HepG2 (cell line): ENCODE results near the gene GDF11. TPM values are rescaled to one million over a fixed set of nuclear protein-coding genes. Genes with fewer than 3 reads are reported as not detected.

Experiments used
- ATAC-seq: fragments of 200-7000 bp; cut with Tn5 transposase; 3 replicates; pipeline ENCODE4 v1.9.1; 2020; ENCODE audit warnings: mild to moderate bottlenecking, moderate library complexity
- BruUV-seq: library from RNA; stranded (reverse); fragments of 400-500 nt; replicated peaks from 2 replicates; lab custom pipeline; 2021; lab: Mats Ljungman, UMichigan
- CTCF ChIA-PET: fragments of 300-600 bp; formaldehyde crosslinking; extraction: SDS; loops from one replicate; lab custom pipeline; 2021; ENCODE audit warnings: low total read pairs, inconsistent platforms, low intra/inter-chr PET ratio; lab: Yijun Ruan, JAX
- POLR2A ChIA-PET: fragments of 350-600 bp; sonication (Branson Sonifier 250); formaldehyde crosslinking; loops from one replicate; lab custom pipeline; 2020; ENCODE audit warnings: antibody characterized with exemption, inconsistent platforms; lab: Yijun Ruan, JAX
- DNase-seq: peaks from one replicate; pipeline ENCODE4 v3.0.0-alpha.2; 2015; ENCODE audit warnings: low spot score
- FAIRE-seq: peaks from 3 replicates; lab custom pipeline; 2011; peaks lifted over from hg19 to GRCh38; lab: Jason Lieb, UNC
- H2AFZ ChIP-seq: one replicate; pipeline ENCODE4 v1.6.1; 2011; ENCODE audit warnings: low read length, inconsistent platforms
- H3K27ac ChIP-seq: fragments of 300-600 bp; 3 replicates; pipeline ENCODE4 v1.8.0; 2011; ENCODE audit warnings: mixed run types, mild to moderate bottlenecking, mixed read lengths, low read length, inconsistent platforms; ENCODE audit not compliant: insufficient read depth; ENCODE audit errors: extremely low read length
- H3K27me3 ChIP-seq, 2 experiments: fragments of 200-600 bp in 1 of 2; 2 replicates in 1 of 2; 3 replicates in 1 of 2; pipeline versions ENCODE4 v1.6.0 to v1.8.0; 2011; ENCODE audit warnings: low read length in 2 of 2, mild to moderate bottlenecking in 2 of 2, moderate library complexity in 2 of 2, inconsistent platforms in 1 of 2; ENCODE audit not compliant: insufficient read depth in 2 of 2, control insufficient read depth in 1 of 2
- H3K36me3 ChIP-seq, 2 experiments: fragments of 200-600 bp in 1 of 2; replicated peaks in 1 of 2; 2 replicates in 1 of 2; 3 replicates in 1 of 2; pipeline versions ENCODE4 v1.5.1 to v1.8.0; 2011; ENCODE audit warnings: low read length in 2 of 2, inconsistent platforms in 1 of 2; ENCODE audit not compliant: insufficient read depth in 2 of 2, control insufficient read depth in 1 of 2
- H3K4me1 ChIP-seq: 2 replicates; pipeline ENCODE4 v1.5.1; 2012; ENCODE audit warnings: low read length, inconsistent platforms; ENCODE audit not compliant: insufficient read depth
- H3K4me2 ChIP-seq: 2 replicates; pipeline ENCODE4 v1.6.0; 2011; ENCODE audit warnings: low read depth, low read length, inconsistent platforms
- H3K4me3 ChIP-seq, 3 experiments: fragments of 200-600 bp in 1 of 3; sonication (generic), shearing (Covaris generic) in 1 of 3; replicated peaks in 1 of 3; 2 replicates each; pipeline ENCODE4 v1.5.1; 2011 to 2016; ENCODE audit warnings: low read length in 3 of 3, inconsistent platforms in 2 of 3, low read depth in 2 of 3, mild to moderate bottlenecking in 2 of 3, control low read depth in 1 of 3, mixed read lengths in 1 of 3; ENCODE audit not compliant: insufficient read depth in 1 of 3
- H3K79me2 ChIP-seq: one replicate; pipeline ENCODE4 v1.6.1; 2011; ENCODE audit warnings: low read length, inconsistent platforms; ENCODE audit not compliant: insufficient read depth
- H3K9ac ChIP-seq: 2 replicates; pipeline ENCODE4 v1.6.0; 2011; ENCODE audit warnings: mild to moderate bottlenecking, low read depth, low read length, inconsistent platforms; ENCODE audit not compliant: insufficient read depth
- H3K9me3 ChIP-seq: 2 replicates; pipeline ENCODE4 v1.5.1; 2012; ENCODE audit warnings: mild to moderate bottlenecking, low read length
- H4K20me1 ChIP-seq: 2 replicates; pipeline ENCODE4 v1.6.0; 2011; ENCODE audit warnings: inconsistent platforms, mild to moderate bottlenecking, low read length, moderate library complexity; ENCODE audit not compliant: insufficient read depth
- CTCF ChIP-seq: sonication (generic); formaldehyde crosslinking; IDR thresholded peaks from 2 replicates; pipeline ENCODE4 v1.5.0; 2020; ENCODE audit warnings: mild to moderate bottlenecking, missing genetic modification reagents, moderate library complexity
- HNRNPK ChIP-seq: fragments of 200-400 bp; formaldehyde crosslinking; IDR thresholded peaks from 2 replicates; pipeline ENCODE4 v1.6.1; 2018; ENCODE audit warnings: low read length, low read depth, moderate library complexity, mild to moderate bottlenecking; ENCODE audit not compliant: poor library complexity, severe bottlenecking
- LCORL ChIP-seq, 2 experiments: fragments of 450-650 bp in 1 of 2; sonication (generic) in 1 of 2; formaldehyde crosslinking in 1 of 2; IDR thresholded peaks; 2 replicates each; pipeline versions ENCODE4 v1.5.0 to v1.6.1; 2017 to 2020; ENCODE audit warnings: antibody characterized with exemption in 1 of 2, missing genetic modification reagents in 1 of 2
- MAZ ChIP-seq, 2 experiments: sonication (generic) in 1 of 2; formaldehyde crosslinking in 1 of 2; IDR thresholded peaks; 2 replicates each; pipeline versions ENCODE4 v1.5.0 to v1.6.1; 2012 to 2020; ENCODE audit warnings: low read depth in 2 of 2, mild to moderate bottlenecking in 2 of 2, borderline replicate concordance in 1 of 2, improper control_type of control experiment in 1 of 2, low read length in 1 of 2, missing genetic modification reagents in 1 of 2, moderate library complexity in 1 of 2
- PATZ1 ChIP-seq: sonication (generic); formaldehyde crosslinking; IDR thresholded peaks from 2 replicates; pipeline ENCODE4 v1.4.0; 2020; ENCODE audit warnings: missing genetic modification reagents
- PREB ChIP-seq: sonication (generic); formaldehyde crosslinking; IDR thresholded peaks from 2 replicates; pipeline ENCODE4 v1.4.0; 2020; ENCODE audit warnings: missing genetic modification reagents
- REL ChIP-seq: sonication (generic); formaldehyde crosslinking; conservative IDR thresholded peaks from 2 replicates; pipeline ENCODE4 v1.8.0; 2022; ENCODE audit warnings: mild to moderate bottlenecking, missing genetic modification reagents, moderate library complexity
- THYN1 ChIP-seq: sonication (generic); formaldehyde crosslinking; IDR thresholded peaks from 2 replicates; pipeline ENCODE4 v1.8.1; 2023; ENCODE audit warnings: low read depth, mild to moderate bottlenecking, moderate library complexity, missing genetic modification reagents, borderline replicate concordance
- WIZ ChIP-seq: sonication (generic); formaldehyde crosslinking; IDR thresholded peaks from 2 replicates; pipeline ENCODE4 v1.5.1; 2020; ENCODE audit warnings: mild to moderate bottlenecking, missing genetic modification reagents
- ZFP91 ChIP-seq: sonication (generic); formaldehyde crosslinking; IDR thresholded peaks from 2 replicates; pipeline ENCODE4 v1.9.0; 2022; ENCODE audit warnings: missing genetic modification reagents, mild to moderate bottlenecking, borderline replicate concordance
- ZNF253 ChIP-seq: sonication (generic); formaldehyde crosslinking; IDR thresholded peaks from 2 replicates; pipeline ENCODE4 v1.8.0; 2022; ENCODE audit warnings: mild to moderate bottlenecking, missing genetic modification reagents, borderline replicate concordance
- ZNF776 ChIP-seq: sonication (generic); formaldehyde crosslinking; IDR thresholded peaks from 2 replicates; pipeline ENCODE4 v1.4.0; 2020; ENCODE audit warnings: mild to moderate bottlenecking, missing genetic modification reagents
- WGBS: methylation state at CpG from one replicate; pipeline ENCODE4 v1.1.6; 2017; ENCODE audit warnings: low lambda C conversion rate; 5-methylcytosine and 5-hydroxymethylcytosine counted together
- in situ Hi-C: cut with HindIII; loops from 2 replicates; pipeline ENCODE4 v1.10.0; 2017; ENCODE audit warnings: low pct_unique_long_range_greater_than_20kb; ENCODE audit not compliant: extremely low pct_ligation_motif_present
- intact Hi-C: fragments of 100-400 bp; cut with micrococcal nuclease; formaldehyde crosslinking; loops from one replicate; pipeline ENCODE4 v1.10.0; 2022; ENCODE audit not compliant: unreplicated experiment
- polyA plus RNA-seq, 8 experiments: library from polyadenylated mRNA; depleted of rRNA in 3 of 8; stranded (reverse) in 7 of 8; unstranded in 1 of 8; fragments of >200 nt; fragmentation: Illumina TruSeq in 4 of 8; extraction: Trizol in 4 of 8; gene quantifications; 2 replicates each; pipeline versions ENCODE4 v1.2.1 to v1.2.3, GENCODE V29; 2011 to 2016; ENCODE audit warnings: low read depth in 4 of 8, missing spikeins in 1 of 8, mixed read lengths in 1 of 8; ENCODE audit not compliant: insufficient read depth in 1 of 8
- total RNA-seq, 5 experiments: library from RNA; depleted of rRNA; stranded (reverse); fragments of >200 nt; fragmentation: Illumina TruSeq; extraction: Trizol; gene quantifications; 2 replicates each; pipeline ENCODE4 v1.2.3, GENCODE V29; 2016; ENCODE audit warnings: low read depth in 1 of 5

GDF11 gene
- total and polyA plus RNA-seq, 2 of the 13 experiments (the other 11 are each of a cell fraction or from before 2014, with no cell fraction given), result 0.63 to 1.5 TPM

- TF ChIP-seq LCORL (IDR thresholded peaks at IDR 0.05) (no peak), LCORL (CRISPR knock-in tag; IDR thresholded peaks at IDR 0.05) (no peak), THYN1 (CRISPR knock-in tag) (no peak), PREB (no peak), ZNF776 (CRISPR knock-in tag) (no peak), REL (no peak)
Measured at GRCh38 chr12:55744340-55745030, 1.6 kb downstream of the GDF11 start (continued).

- ATAC-seq (peak; percentile 55), DNase-seq (peak; percentile 36), FAIRE-seq (no peak)
- Histone ChIP-seq H3K4me3 (peak overlapping the region in 2 of 3 experiments; percentile 15 to 57; a peak in 2 of 6 replicates), H3K4me1 (peaks cover 39% of the 10 kb centered on the region), H4K20me1 (no peaks in the 10 kb centered on the region), H3K36me3 (no peaks in the 10 kb centered on the region), H3K27ac (no peak overlapping the region), H3K9ac (no peak overlapping the region), H2AFZ (no peak overlapping the region), H3K27me3 (peaks cover 0 to 12% of the 10 kb centered on the region in 2 experiments; a peak in 2 of 5 replicates), H3K79me2 (no peaks in the 10 kb centered on the region), H3K9me3 (no peaks in the 10 kb centered on the region), H3K4me2 (peak overlapping the region; percentile 98)
- BruUV-seq, result no TSS peak
- intact Hi-C loops, result no loop called here
- in situ Hi-C loops, result no loop called here
- POLR2A ChIA-PET, result interaction anchor here (0.9 to 3.0 kb wide), 2 partner anchors 25 to 84 kb away, joined by 3 to 15 read pairs; partner anchors contain the start of genes DNAJC14 and RDH5
- WGBS, result 12% methylated on average over 11 of the region's 13 CpGs
- CTCF ChIA-PET, result no interaction called here
- peak; percentile 45; the same call in 1 of the 2 replicates for TF ChIP-seq PATZ1 (CRISPR knock-in tag)
- TF ChIP-seq HNRNPK, result peak; percentile 10
- TF ChIP-seq CTCF, result peak; percentile 21; the same call in 1 of the 2 replicates
- TF ChIP-seq ZFP91, result peak; percentile 88
- TF ChIP-seq ZNF253 (CRISPR knock-in tag), result no peak
- no peak for TF ChIP-seq MAZ (IDR thresholded peaks at IDR 0.05; ENCODE audit: borderline replicate concordance, low read depth, low read length)
- 0 out of 2 replicates have a peak, but pooled peaks have one; percentile 22 for TF ChIP-seq MAZ (CRISPR knock-in tag; IDR thresholded peaks at IDR 0.05; ENCODE audit: low read depth)
- TF ChIP-seq WIZ (CRISPR knock-in tag), result no peak
Measured at GRCh38 chr12:55745361-55746173, 2.6 kb downstream of the GDF11 start.
